Sigmoid colon (tissue), 7 donors: ENCODE results near the gene TTLL6. TPM values are rescaled to one million over a fixed set of nuclear protein-coding genes. Genes with fewer than 3 reads are reported as not detected.
A peak's percentile ranks its signal among the peaks of the same experiment; 100 is the strongest.

Experiments
- DNase-seq: peaks from one replicate; pipeline ENCODE4 v3.0.0-alpha.2; 2019
- H3K27ac ChIP-seq, 4 donors: fragments of 200-600 bp; sonication (generic); one replicate each; pipeline ENCODE4 v1.5.1; 2016 to 2019; ENCODE audit warnings: mild to moderate bottlenecking in 1 of 4
- H3K27me3 ChIP-seq, 3 donors: fragments of 200-600 bp; sonication (generic); one replicate each; pipeline ENCODE4 v1.5.1; 2019; ENCODE audit warnings: mild to moderate bottlenecking in 1 of 3
- H3K36me3 ChIP-seq, 4 donors: fragments of 200-600 bp; sonication (generic); one replicate each; pipeline ENCODE4 v1.5.1; 2016 to 2019
- H3K4me1 ChIP-seq, 4 donors: fragments of 200-600 bp; sonication (generic); one replicate each; pipeline ENCODE4 v1.5.1; 2017 to 2019
- H3K4me3 ChIP-seq, 4 donors: fragments of 200-600 bp; sonication (generic); one replicate each; pipeline ENCODE4 v1.5.1; 2017 to 2019; ENCODE audit warnings: mild to moderate bottlenecking in 2 of 4, moderate library complexity in 1 of 4
- H3K9me3 ChIP-seq, 4 donors: fragments of 200-600 bp in 3 of 4; sonication (generic) in 3 of 4; one replicate each; pipeline versions ENCODE4 v1.5.1 to v1.6.1; 2013 to 2019
- CTCF ChIP-seq, 4 experiments: fragments of 450-650 bp in 3 of 4; fragments of 200-600 bp in 1 of 4; IDR thresholded peaks; one replicate each; pipeline ENCODE4 v1.5.1; 2016 to 2019; ENCODE audit warnings: antibody characterized with exemption in 4 of 4, mild to moderate bottlenecking in 3 of 4, moderate library complexity in 2 of 4
- EP300 ChIP-seq, 4 donors: sonication (generic); formaldehyde crosslinking; IDR thresholded peaks; one replicate each; pipeline ENCODE4 v1.6.1; 2017; ENCODE audit warnings: antibody characterized with exemption in 4 of 4
- POLR2A ChIP-seq, 2 donors: fragments of 450-650 bp; IDR thresholded peaks; one replicate each; pipeline ENCODE4 v1.6.1; 2016; ENCODE audit warnings: antibody characterized with exemption in 2 of 2, mild to moderate bottlenecking in 2 of 2, moderate library complexity in 2 of 2
- POLR2AphosphoS5 ChIP-seq, 4 donors: sonication (generic); formaldehyde crosslinking; IDR thresholded peaks; one replicate each; pipeline ENCODE4 v1.6.1; 2017; ENCODE audit warnings: antibody characterized with exemption in 4 of 4
- WGBS, 2 donors: extraction: QIAGEN DNeasy Blood & Tissue Kit; methylation state at CpG; one replicate each; pipeline ENCODE4 v1.1.7; 2013; 5-methylcytosine and 5-hydroxymethylcytosine counted together
- intact Hi-C: fragments of 100-400 bp; cut with DNase I; formaldehyde crosslinking; loops from one replicate; pipeline ENCODE4 v1.15.1; 2023
- polyA plus RNA-seq, 3 donors: library from polyadenylated mRNA; stranded (reverse); fragments of 200-250 nt; gene quantifications; one replicate each; pipeline ENCODE4 v1.2.3, GENCODE V29; 2013
- total RNA-seq, 4 donors: library from RNA; depleted of rRNA; stranded (reverse); fragments of >200 nt; gene quantifications; one replicate each; pipeline ENCODE4 v1.1.0, GENCODE V29; 2016
- donor health status: healthy with polysubstance abuse.
- donor health status: Bipolar disorder and iron deficiency.
- donor health status: healthy.

The TTLL6 gene
- total and polyA plus RNA-seq, 7 donors: under 0.01 to 10.5 (median 3.5) TPM; not detected in 2

- Histone ChIP-seq H3K4me1 (peaks cover 0 to 32% (median 12%) of the 10 kb centered on the region in 4 donors), H3K27ac (peak overlapping the region in 3 of 4 donors; percentile 25 to 34 (median 29)), H3K4me3 (no peak overlapping the region), H3K27me3 (no peaks in the 10 kb centered on the region), H3K9me3 (no peaks in the 10 kb centered on the region), H3K36me3 (no peaks in the 10 kb centered on the region)
- no peak for DNase-seq
- intact Hi-C loops: no loop called here
- no peak for TF ChIP-seq POLR2A (IDR thresholded peaks at IDR 0.05)
- no peak for TF ChIP-seq EP300 (IDR thresholded peaks at IDR 0.05)
- no peak for TF ChIP-seq CTCF (IDR thresholded peaks at IDR 0.05)
- no peak for TF ChIP-seq POLR2AphosphoS5 (IDR thresholded peaks at IDR 0.05)
- WGBS, 2 donors: 8 to 48% methylated on average over 10 of the region's 10 CpGs
These were observed 21.4 kb downstream of the TTLL6 start for GRCh38 chr17:48795444-48796162.

- DNase-seq: no peak
- no peak overlapping the region for H3K4me3 ChIP-seq
- H3K27ac ChIP-seq: no peak overlapping the region
- no peaks in the 10 kb centered on the region for H3K9me3 ChIP-seq
- 34 to 54% methylated on average over 3 of the region's 3 CpGs for WGBS, 2 donors
- H3K36me3 ChIP-seq: no peaks in the 10 kb centered on the region
- TF ChIP-seq POLR2A (IDR thresholded peaks at IDR 0.05) (no peak), POLR2AphosphoS5 (IDR thresholded peaks at IDR 0.05) (no peak), EP300 (IDR thresholded peaks at IDR 0.05) (no peak), CTCF (IDR thresholded peaks at IDR 0.05) (no peak)
- H3K4me1 ChIP-seq: peaks cover 0 to 29% (median 12%) of the 10 kb centered on the region in 4 donors
- no peaks in the 10 kb centered on the region for H3K27me3 ChIP-seq
- intact Hi-C loops: no loop called here
These were observed 24.8 kb downstream of the TTLL6 start for GRCh38 chr17:48792033-48792798.

- no peaks in the 10 kb centered on the region for H3K36me3 ChIP-seq
- H3K9me3 ChIP-seq: no peaks in the 10 kb centered on the region
- H3K4me1 ChIP-seq: peaks cover 0 to 25% (median 12%) of the 10 kb centered on the region in 4 donors
- H3K4me3 ChIP-seq: no peak overlapping the region
- H3K27ac ChIP-seq: no peak overlapping the region
- TF ChIP-seq CTCF (IDR thresholded peaks at IDR 0.05) (peak; percentile 61 to 90 (median 70)), EP300 (IDR thresholded peaks at IDR 0.05) (no peak), POLR2AphosphoS5 (IDR thresholded peaks at IDR 0.05) (no peak), POLR2A (IDR thresholded peaks at IDR 0.05) (no peak)
- DNase-seq: peak; percentile 86
- no peaks in the 10 kb centered on the region for H3K27me3 ChIP-seq
- intact Hi-C loops: loop anchor here (1.0 to 2.0 kb wide), 3 partner anchors 67 to 120 kb away; no protein-coding TSS in a partner anchor
- WGBS, 2 donors: 24 to 44% methylated on average over 14 of the region's 14 CpGs
These were observed 25.6 kb downstream of the TTLL6 start for GRCh38 chr17:48791128-48792032.

GRCh38 chr17:48790607-48791127 is 26.4 kb downstream of the TTLL6 start:
- Histone ChIP-seq H3K4me3 (no peak overlapping the region), H3K27ac (no peak overlapping the region), H3K4me1 (peaks cover 0 to 18% (median 5%) of the 10 kb centered on the region in 4 donors), H3K9me3 (no peaks in the 10 kb centered on the region), H3K27me3 (no peaks in the 10 kb centered on the region), H3K36me3 (no peaks in the 10 kb centered on the region)
- WGBS, 2 donors: 22 to 37% methylated on average over 9 of the region's 9 CpGs
- DNase-seq: no peak
- peak in 1 of 4 experiments; percentile 1 for TF ChIP-seq CTCF (IDR thresholded peaks at IDR 0.05)
- no peak for TF ChIP-seq POLR2A (IDR thresholded peaks at IDR 0.05)
- no peak for TF ChIP-seq EP300 (IDR thresholded peaks at IDR 0.05)
- TF ChIP-seq POLR2AphosphoS5 (IDR thresholded peaks at IDR 0.05): no peak
- intact Hi-C loops: loop anchor here (1.0 to 2.0 kb wide), 3 partner anchors 66 to 119 kb away; no protein-coding TSS in a partner anchor
